Testis (tissue), 2 donors: Measurements from ENCODE around the gene HLA-DQB1.

ENCODE experiments used
- CTCF ChIP-seq, 3 experiments: fragments of 450-650 bp in 2 of 3; fragments of 200-600 bp in 1 of 3; sonication (generic) in 1 of 3; IDR thresholded peaks; one replicate each; pipeline ENCODE4 v1.5.1; 2016 to 2019; ENCODE audit warnings: antibody characterized with exemption in 3 of 3, mild to moderate bottlenecking in 2 of 3, moderate library complexity in 1 of 3
- POLR2A ChIP-seq: fragments of 450-650 bp; IDR thresholded peaks from one replicate; pipeline ENCODE4 v1.6.1; 2017; ENCODE audit warnings: antibody characterized with exemption, mild to moderate bottlenecking, moderate library complexity

GRCh38 chr6:32645047-32645703 lies 21.3 kb downstream of the HLA-DQB1 start:
- TF ChIP-seq POLR2A (no peak), CTCF (IDR thresholded peaks at IDR 0.05) (no peak)
